Fibroblast of skin of left biceps (primary cell): ENCODE data around the gene TEX48.

Experiments used
- DNase-seq, 2 experiments: peaks; one replicate each; pipeline ENCODE4 v3.0.0-alpha.2; 2013; ENCODE audit warnings: low read depth in 2 of 2

Gene TEX48

DNA sequence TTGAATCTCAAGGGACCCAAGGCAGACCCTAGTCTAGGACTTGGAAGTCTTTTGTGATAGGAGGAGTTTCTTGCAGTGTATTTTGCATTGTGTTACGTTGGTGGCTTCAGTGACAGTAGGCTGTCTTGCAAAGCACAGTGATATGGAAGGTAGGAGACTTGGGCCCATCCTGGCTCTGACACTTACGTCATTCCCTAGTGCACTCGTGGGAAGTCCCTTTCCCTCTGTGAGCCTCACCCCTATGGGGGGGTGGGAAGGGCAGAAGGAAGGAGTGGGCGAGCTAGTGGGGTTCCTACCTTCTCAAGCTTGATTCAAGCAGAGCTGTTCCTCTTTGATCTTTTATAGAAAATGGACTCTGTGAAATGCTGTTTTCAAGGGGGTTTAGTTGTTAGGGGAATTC, 15.1 kb downstream of the TEX48 start:
- no peak for DNase-seq

DNA sequence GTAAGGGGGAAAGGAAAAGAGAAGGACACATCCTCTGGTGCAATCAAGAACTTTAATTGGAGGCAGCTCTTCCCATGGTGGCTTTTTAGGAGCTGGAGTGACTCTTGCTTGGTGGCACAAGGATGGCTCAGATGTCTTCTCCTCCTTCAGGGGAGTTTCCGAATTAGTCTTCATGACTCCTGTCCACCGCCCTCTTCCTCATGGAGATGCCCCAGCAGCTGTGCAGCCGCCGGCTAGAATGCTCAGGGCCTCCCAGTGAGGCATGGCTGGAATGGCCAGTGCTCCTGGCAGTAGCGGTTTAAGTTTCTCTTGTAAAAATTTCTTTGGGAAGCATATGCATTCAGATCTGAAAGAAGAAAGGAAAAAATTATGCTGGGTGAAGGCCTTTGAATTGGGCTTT, 15.6 kb downstream of the TEX48 start:
- DNase-seq = no peak

DNA sequence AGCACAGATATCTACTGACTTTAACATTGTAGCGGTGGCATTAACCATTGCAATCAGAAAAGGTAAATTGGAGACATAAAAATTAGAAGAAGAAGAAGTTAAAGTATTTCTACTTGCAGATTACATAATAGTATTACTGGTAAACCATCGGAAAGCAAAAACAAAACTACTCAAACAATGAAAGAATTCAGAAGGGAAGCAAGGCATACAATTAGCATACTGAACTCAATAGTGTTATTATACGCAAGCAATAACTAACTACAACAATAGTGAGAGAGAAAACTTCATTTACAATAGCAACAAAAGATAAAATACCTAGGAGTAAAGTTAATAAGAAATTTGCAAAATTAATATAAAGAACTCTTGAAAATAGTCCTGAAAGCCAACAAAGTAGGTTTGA, 17.8 kb downstream of the TEX48 start:
- no peak for DNase-seq

DNA sequence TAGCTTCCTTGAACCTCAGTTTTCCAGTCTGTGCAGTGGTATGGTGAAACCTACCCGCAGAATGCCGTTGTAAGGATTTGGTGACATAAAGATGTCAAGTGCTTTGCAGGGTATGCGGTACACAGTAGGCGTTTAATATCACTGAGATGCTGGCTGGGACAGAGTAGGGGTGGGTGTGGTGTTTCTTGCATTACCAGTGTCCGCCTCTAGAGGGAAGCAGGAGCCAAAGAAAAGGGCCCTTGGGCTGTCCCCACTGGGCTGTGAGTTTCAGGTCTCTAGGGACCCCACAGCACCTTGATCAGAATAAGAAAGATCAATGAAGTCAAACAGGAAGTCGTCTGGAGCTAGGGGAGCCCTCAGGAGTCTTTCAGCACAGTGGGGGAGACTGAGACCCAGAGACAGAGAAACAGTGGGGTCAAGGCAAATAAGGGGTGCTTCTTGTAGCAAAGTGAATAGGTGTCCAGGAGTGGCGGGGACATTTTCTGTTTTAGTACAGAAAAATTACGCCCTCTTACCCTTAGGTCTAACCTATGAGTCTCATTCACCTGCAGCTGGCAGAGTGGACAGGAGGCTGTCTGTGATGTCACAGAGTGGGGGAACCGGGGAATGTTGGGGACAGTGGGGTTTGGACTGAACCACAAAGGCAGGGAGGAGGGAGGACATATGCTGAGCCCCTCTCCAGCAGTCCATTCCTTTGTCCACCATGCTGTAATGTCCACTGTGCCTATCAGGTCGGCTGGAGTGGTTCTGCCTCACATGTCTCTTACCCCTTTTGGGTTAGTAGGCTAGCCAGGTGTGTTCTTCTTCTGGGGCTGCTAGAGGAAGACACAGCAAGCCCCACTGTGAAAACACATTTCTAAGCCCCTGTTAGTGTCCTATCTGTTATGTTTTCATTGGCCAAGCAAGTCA, 19.7 kb downstream of the TEX48 start:
- no peak for DNase-seq

DNA sequence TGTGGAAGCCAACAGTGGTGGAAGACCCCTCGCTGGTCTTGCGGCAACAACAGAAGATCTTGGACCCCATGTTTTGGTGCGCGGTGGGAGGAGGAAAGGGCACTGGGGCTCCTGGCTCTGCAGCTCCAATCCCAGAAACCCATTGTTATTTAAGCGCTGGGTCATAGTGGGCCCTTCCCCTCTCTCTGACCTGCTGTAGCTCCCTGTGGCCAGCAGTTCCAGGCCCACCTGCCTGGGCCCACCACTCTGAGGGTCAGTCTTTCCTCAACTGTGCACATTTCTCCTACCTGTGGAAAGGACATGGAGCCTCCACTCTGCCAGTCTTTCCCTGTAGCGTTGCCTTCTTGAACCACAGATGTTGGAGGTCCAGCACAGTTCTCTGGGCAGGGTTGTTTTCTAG, 24.3 kb downstream of the TEX48 start, which contains the start of gene TEX53:
Gene TEX53 (minus strand): TSS at position 101 of the 400 bp plus-strand sequence. CDS start 31 bp downstream, at position 70.
- DNase-seq = no peak

DNA sequence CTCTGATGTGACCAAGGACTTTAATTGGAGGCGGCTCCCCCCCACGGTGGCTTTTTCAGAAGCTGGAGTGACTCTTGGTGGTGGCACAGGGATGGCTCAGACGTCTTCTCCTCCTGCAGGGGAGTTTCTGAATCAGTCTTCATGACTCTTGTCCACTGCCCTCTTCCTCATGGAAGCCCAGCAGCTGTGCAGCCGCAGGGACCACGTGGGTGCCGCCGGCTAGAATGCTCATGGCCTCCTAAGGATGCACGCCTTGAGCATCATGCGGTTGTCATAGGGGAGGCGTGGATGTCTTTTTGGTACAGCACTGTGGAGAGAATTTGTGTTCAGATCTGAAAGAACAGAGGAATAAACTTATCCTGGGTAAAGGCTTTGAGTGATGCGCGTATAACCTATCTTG, 25.7 kb downstream of the TEX48 start:
- no peak for DNase-seq

DNA sequence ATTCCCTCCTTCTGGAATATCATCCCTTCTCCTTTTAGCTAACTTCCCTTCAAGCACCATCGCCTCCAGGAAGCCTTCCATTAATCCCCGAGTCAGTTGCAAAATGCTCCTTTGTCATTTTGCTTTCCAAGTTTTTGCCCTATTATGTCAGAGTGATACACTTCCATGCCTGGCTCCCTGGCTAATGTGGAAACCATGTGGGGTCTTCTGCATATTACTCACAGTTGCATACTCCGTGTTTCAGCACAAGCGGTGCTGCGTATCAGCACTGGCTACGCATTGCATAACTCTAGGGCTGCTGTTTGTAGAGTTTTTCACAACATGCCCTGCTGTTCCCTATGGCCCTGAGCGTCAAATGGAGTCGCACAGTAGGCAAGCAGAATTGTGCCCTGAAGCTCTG, 26.3 kb downstream of the TEX48 start:
- peak; percentile 59 to 63 for DNase-seq

DNA sequence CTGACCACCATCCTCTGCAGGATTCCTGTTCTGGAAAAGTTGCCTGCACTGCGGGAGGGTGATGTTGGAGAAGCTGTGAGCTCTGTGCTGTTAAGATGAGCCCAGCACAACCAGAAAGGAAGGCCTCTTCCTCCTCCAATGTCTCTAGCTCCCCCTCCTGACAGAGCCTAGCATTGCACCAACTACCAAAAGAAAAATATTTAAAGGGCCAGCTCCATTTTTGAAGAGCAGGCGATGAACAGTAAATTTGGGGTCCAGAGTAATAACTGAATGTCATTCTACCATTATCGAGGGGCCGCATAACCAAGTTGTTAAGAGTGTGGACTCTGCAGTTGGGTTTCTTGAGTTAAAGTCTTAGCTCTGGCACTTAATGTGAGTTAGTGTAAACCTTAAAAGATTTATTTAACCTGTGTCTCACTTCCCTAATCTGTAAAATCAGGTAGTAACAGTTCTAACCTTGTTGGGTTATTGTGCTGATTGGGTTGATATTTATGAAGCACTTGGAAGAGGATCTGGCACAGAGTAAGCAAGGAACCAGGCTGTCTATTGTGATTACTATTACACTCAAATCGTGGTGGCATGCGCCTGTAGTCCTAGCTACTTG, 28.3 kb downstream of the TEX48 start:
- peak; percentile 38 to 44 for DNase-seq

DNA sequence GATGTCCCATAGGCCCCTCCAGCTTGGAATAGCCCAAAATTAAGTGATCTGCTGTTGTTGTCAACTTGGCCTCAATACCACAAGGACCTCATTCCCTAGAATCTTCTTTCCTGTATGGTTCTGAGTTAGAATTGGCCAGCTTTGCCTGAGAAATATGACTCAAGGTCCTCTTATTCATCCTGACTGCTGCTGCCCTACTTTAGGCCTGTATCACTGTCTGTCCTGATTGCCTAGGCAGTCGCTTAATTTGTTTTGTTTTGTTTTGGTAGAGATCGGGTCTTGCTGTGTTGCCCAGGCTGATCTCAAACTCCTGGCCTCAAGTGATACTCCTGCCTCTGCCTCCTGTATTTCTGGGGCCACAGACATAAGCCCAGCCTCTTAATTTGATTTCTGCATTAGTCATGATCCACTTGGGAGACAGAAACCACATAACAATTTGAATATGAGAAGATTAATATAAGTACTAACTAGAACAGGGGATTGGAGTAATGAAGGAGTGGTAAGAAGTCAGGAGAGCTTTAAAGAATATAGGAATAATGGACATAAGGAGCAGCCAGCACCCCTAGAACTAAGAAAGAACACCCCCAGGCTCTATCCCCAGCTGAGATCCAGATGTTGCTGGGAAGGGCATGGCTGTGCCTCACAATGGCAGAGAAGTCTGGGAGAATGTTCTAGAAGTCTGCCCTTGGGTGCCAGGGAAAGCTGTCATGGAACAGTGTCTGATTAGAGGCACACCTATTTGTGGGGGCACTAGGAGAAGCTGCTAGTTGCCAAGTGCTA, 29.0 kb downstream of the TEX48 start:
- DNase-seq = no peak

DNA sequence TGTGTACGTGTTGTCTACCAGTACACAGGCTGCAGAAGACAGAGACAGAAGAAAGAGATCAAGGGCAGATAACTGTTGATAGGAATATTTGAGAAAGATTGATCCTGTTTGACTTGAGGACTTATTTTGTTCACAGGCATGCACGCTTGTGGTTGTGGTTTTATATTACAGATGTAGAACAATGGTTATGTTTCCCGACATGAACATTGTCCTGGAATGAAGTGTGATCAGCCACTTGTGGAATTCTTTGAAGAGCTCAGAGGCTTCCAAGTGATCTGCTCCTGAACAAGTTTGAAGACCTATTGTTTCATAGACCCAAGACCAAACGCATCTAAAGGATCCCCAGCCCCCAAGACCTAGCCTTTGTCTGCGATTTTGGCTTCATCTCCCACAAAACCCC, 38.1 kb downstream of the TEX48 start:
- peak; percentile 25 to 33 for DNase-seq

DNA sequence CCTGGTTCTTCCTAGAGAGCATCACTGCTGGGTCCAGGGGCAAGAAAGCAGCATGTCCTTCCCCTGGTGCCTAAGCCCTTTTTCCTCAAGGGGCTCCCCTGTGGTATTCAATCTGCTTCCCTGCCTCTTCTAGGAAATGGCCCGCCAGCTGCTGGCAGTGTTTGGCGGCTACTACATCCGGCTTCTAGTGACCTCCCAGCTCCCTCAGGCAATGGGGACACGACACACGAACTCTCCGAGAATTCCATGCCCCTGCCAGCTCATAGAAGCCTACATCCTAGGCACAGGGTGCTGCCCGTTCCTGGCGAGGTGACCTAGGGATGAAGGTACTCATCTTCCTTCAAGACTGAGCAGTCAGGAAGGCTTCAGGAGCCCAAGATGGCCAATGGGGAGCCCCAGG, 39.0 kb downstream of the TEX48 start:
- DNase-seq = no peak

DNA sequence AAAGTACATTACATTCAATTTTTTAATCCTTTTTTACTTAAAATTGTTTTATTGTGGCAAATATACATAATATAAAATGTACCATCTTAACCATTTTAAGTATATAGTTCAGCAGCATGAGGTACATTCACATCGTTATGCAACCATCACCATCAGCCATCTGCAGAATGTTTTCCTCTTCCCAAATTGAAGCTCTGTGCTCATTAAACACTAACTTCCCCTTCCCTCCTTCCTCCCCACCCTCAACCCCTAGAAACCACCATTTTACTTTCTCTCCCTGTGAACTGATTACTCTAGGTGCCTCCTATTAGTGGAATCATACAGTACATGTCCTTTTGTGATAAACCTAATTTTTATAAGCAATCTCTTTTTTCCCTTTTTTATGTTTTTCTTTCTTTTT, 40.0 kb downstream of the TEX48 start:
- DNase-seq = no peak

DNA sequence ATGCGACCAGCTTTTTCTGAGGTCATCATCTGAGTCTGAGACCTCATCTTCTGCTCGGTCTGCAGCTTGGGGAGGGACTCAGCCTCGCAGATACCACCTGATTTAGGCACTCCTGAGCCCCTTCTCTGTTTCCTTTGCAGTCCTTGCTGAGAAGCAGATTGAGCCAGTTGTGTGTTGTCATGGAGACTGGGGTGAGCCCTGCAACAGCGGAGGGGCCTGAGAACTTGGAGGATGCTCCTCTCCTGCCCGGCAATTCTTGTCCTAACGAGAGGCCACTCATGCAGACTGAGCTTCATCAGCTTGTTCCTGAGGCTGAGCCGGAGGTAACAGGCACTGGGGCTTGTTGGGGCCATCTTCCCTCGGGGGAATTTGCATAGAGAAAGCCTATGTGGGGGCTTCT, 43.6 kb downstream of the TEX48 start:
- no peak for DNase-seq

DNA sequence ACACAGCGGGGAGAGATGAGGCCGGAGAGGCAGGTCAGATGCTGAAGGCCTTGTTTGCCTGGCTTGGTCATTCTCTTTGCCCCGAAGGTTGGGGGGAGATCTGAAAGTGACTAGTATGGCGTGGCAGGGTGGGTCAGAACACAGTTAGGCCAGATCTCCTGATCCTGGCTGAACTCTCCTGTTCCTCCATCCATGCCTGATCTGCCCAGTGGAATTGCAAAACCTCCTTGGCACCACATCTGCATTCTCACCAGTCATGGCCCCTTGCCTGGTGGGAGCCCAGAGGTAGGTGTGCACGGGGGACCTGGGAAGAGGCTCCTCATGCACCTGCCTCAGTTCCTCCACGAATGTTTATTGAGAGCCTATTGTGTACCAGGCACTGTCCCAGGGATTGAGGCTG, 47.6 kb downstream of the TEX48 start:
- DNase-seq = no peak

DNA sequence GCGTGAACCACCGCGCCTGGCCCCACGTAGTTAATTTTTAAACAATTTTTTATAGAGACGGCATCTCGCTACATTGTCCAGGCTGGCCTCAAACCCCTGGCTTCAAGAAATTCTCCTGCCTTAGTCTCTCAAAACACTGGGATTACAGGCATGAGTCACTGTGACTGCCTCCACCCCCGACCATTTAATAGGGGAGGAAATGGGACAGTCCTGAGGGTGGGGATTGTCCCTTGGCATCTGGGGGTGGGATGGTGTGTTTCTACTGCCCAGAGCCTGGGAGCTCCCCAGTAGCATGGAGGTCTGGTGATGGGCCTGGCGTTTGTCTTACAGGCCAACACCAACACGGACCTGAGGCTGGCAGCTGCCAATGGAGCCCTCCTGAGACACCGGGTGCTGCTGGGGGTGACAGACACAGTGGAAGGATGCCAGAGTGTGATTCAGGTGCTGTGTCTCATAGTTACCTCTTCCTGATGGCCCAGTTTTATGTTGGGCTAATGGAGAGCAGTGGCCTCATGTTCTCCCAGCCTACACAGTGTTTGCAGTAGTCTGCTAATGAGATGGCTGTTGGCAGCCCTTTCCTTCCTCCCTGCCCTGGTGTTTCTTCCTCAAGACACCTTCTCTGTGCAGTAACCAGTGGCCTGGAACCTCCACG, 48.4 kb downstream of the TEX48 start:
- no peak for DNase-seq

DNA sequence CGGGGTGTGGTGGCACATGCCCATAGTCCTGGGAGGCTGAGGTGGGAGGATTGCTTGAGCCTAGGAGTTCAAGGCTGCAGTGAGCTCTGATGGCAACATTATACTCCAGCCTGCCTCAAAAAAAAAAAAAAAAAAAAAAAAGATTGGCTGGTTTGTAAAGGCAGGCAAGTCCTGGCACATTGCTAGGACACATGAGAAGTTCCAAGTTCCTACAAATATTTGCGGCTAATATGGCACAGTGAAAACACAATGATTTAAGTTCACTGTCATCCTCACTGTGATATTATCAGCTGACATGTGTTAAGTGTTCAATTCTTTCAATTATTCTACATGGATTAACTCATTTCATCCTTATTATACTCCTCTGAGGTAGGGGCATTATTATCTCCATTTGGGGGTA, 50.8 kb downstream of the TEX48 start:
- no peak for DNase-seq

DNA sequence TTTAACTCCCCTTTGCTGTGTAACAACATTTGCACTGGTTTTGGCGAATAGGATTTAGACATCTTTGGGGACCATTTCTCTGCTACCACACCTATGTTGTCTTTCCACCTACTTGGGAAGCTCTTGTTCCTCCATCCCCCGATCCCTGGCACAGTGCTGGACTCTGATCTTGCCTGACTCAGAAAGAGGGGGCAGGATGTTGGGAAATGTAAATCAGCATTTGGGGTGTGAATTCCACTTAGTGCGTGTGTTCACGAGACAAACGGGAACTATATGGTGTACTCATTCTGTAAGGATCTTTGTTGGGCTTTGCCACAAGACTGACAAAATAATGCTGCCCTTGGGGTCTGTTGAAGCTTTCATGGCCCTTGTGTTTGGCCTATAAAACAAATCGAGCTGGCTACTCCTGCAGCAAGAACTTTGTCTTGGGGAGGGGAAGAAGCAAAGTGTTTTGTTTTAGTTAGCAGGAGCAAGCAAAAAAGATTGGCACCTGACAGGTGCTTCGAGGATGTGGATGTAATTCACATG, 52.4 kb downstream of the TEX48 start:
- DNase-seq = no peak

DNA sequence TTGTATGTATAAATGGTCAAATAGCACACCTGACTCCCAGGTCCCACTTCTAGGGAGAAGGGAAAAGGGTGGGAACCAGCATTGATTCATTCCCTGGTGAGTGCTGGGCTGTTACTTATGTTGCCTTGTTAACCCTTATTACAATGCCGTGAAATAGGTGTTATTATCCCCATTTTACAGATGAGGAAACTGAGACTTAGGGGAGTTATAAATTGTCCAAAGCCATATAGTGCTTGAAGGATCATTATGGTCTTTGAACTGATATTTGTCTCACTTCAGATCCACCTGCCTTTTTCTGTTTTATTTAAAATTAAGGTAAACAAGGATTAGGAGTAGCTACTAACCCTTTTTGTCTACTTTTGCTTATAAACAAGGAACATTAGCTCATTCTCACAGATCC, 54.4 kb downstream of the TEX48 start:
- no peak for DNase-seq

DNA sequence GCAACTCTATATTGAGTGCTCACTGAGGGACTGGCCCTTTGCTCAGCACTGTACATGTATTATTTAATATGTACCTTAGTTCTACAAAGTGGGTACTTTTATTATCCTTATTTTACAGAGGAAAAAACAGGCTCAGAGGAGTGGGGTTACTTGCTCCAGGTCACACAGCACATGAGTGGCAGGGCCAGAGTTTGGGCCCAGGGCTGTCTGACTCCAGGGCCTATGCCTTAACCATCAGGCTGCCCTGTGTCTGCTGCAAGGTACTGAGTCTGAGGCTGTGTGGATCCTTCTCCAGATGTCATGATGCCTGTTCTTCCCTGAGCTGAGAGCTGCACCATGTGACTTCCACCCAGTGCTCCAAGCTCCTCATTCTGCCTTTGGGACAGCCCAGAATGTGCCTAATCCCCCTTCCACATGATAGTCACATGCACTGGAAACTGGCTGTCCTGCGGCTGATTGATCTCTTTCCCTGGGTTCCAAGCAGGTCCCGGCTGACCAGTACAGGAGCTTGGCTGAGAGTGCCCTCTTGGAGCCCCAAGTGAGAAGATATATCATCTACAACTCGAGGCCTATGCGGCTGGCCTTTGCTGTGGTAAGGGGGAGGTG, 55.5 kb downstream of the TEX48 start:
- no peak for DNase-seq

DNA sequence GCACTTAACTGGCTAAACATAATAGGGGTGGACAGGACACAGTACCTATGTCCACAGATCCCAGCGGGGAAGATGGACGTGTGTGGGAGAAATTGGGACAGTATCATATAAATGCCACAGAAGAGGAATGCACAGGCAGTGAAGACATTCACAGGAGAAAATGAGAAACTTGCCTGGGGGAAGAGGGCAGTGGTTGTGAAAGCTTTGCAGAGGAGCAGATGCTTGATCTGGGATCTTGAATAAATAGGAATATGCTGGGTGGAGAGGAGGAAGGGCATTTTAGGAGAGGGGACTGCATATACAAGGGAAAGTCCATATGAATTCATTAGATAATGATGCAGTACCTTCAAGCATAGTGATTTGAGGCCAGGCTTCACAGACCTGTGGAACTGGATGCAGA, 57.3 kb downstream of the TEX48 start:
- no peak for DNase-seq

DNA sequence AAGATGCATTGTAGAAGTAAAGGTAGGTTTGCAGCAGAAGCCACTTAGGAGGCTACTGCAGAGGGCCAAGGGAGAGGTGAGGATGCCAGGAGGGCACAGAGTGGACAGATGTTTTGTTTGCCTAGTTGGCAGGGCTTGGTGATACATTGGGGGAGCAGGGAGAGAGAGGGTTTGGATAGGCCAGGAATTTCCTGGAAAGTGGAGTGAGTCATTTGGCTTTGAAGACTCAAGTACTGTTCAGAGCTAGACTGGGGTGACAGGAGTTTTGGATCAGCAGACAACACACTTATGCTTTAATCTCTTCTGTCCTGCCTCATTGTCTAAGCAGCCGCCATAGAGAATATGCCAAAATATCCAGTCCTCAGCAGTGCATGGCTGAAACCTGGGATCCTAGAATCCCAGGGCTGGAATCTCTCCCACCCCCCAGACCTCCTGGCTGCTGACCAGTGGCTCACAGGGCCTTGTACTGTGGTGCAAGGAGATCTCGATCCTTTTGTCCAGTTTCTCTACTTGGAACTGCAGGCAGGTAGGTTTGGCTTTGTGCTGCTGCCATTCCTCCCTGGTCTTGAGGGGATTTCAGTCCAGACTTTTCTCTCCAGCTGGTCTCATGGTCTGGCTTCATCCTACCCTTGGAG, 59.9 kb downstream of the TEX48 start:
- peak; percentile 32 to 33 for DNase-seq
